GM18499 (cell line): ENCODE data around the gene GPBAR1.
"Not testable (repeated sequence)": the region's sequence is repeated elsewhere in the genome, so short reads cannot be mapped to it uniquely, and the experiment has no call there.

Experiments used
- ATAC-seq: cut with Tn5 transposase; IDR thresholded peaks from one replicate; pipeline ENCODE4 v1.9.1; 2021; ENCODE audit warnings: moderate number of reproducible peaks; ENCODE audit not compliant: insufficient read depth, unreplicated experiment

GPBAR1 gene

GRCh38 chr2:218301176-218301819 lies 40.5 kb downstream of the GPBAR1 start:
- no peak for ATAC-seq

- ATAC-seq, result no peak
Observed at GRCh38 chr2:218305383-218305782, 44.6 kb downstream of the GPBAR1 start.

GRCh38 chr2:218306184-218306920 lies 45.5 kb downstream of the GPBAR1 start:
- no peak for ATAC-seq

- ATAC-seq, result no peak
Observed at GRCh38 chr2:218307415-218308090, 46.7 kb downstream of the GPBAR1 start.

GRCh38 chr2:218310853-218311540 lies 50.2 kb downstream of the GPBAR1 start:
- no peak for ATAC-seq

- ATAC-seq, result not testable (repeated sequence)
Observed at GRCh38 chr2:218311541-218312266, 50.9 kb downstream of the GPBAR1 start.

GRCh38 chr2:218312267-218312756 lies 51.5 kb downstream of the GPBAR1 start:
- ATAC-seq, result no peak

GRCh38 chr2:218313356-218313755 lies 52.5 kb downstream of the GPBAR1 start:
- ATAC-seq, result no peak
